DMS79 (cell line): Measurements from ENCODE around the gene LBHD1.

Experiments used
- DNase-seq: peaks from one replicate; lab custom pipeline; 2025; lab: John Stamatoyannopoulos, UW

The LBHD1 gene

GRCh38 chr11:62615521-62615920 lies 56.5 kb downstream of the LBHD1 start:
- DNase-seq, result no peak

GRCh38 chr11:62614275-62614674 lies 57.8 kb downstream of the LBHD1 start:
- DNase-seq, result no peak

GRCh38 chr11:62613291-62613778 lies 58.7 kb downstream of the LBHD1 start:
- no peak for DNase-seq
